WTC11 (cell line): ENCODE results near the gene HOXD13. TPM values are rescaled to one million over a fixed set of nuclear protein-coding genes. Genes with fewer than 3 reads are reported as not detected.

Experiments
- ATAC-seq: fragments of 200-7000 bp; cut with Tn5 transposase; 2 replicates; pipeline ENCODE4 v1.10.0; 2021; ENCODE audit warnings: mild to moderate bottlenecking, moderate library complexity
- CTCF ChIA-PET: fragments of 300-600 bp; sonication (Branson Sonifier 250); formaldehyde crosslinking; loops from one replicate; lab custom pipeline; 2021; ENCODE audit warnings: antibody characterized with exemption; lab: Charles Lee
- POLR2A ChIA-PET: fragments of 350-600 bp; sonication (Branson Sonifier 250); formaldehyde crosslinking; loops from one replicate; lab custom pipeline; 2021; ENCODE audit warnings: antibody characterized with exemption; lab: Charles Lee
- DNase-seq: peaks from one replicate; pipeline ENCODE4 v3.0.0; 2021; ENCODE audit warnings: low spot score
- H3K27ac Mint-ChIP-seq: 2 replicates; pipeline ENCODE4 v1.8.0; 2021; ENCODE audit warnings: mixed read lengths
- H3K27me3 Mint-ChIP-seq: 2 replicates; pipeline ENCODE4 v1.8.0; 2021; ENCODE audit warnings: low read depth, mild to moderate bottlenecking, moderate library complexity, mixed read lengths
- H3K36me3 Mint-ChIP-seq: 2 replicates; pipeline ENCODE4 v1.8.0; 2021; ENCODE audit warnings: mixed read lengths
- H3K4me1 Mint-ChIP-seq: 2 replicates; pipeline ENCODE4 v1.8.0; 2022; ENCODE audit warnings: mixed read lengths
- H3K4me3 Mint-ChIP-seq: 2 replicates; pipeline ENCODE4 v1.8.0; 2021; ENCODE audit warnings: mild to moderate bottlenecking, moderate library complexity, mixed read lengths
- H3K9me3 Mint-ChIP-seq: 2 replicates; pipeline ENCODE4 v1.8.0; 2021; ENCODE audit warnings: mixed read lengths
- CREM ChIP-seq: sonication (generic); formaldehyde crosslinking; IDR thresholded peaks from 2 replicates; pipeline ENCODE4 v1.8.1; 2022; ENCODE audit warnings: mild to moderate bottlenecking, missing genetic modification reagents, moderate library complexity
- ETV6 ChIP-seq: sonication (generic); formaldehyde crosslinking; IDR thresholded peaks from 2 replicates; pipeline ENCODE4 v1.8.1; 2022; ENCODE audit warnings: mild to moderate bottlenecking, missing genetic modification reagents
- GTF2I ChIP-seq: fragments of 250-450 bp; sonication (Bioruptor Pico); conservative IDR thresholded peaks from 2 replicates; pipeline ENCODE4 v1.4.0; 2021; ENCODE audit warnings: mild to moderate bottlenecking
- NFYB ChIP-seq: sonication (generic); formaldehyde crosslinking; conservative IDR thresholded peaks from 2 replicates; pipeline ENCODE4 v1.8.0; 2022; ENCODE audit warnings: low read depth, missing genetic modification reagents
- TP53 ChIP-seq: sonication (generic); formaldehyde crosslinking; IDR thresholded peaks from 2 replicates; pipeline ENCODE4 v1.8.1; 2023; ENCODE audit warnings: mild to moderate bottlenecking, missing genetic modification reagents
- ZNF121 ChIP-seq: sonication (generic); formaldehyde crosslinking; IDR thresholded peaks from 2 replicates; pipeline ENCODE4 v1.8.0; 2023; ENCODE audit warnings: missing genetic modification reagents
- ZNF219 ChIP-seq: sonication (generic); formaldehyde crosslinking; IDR thresholded peaks from 2 replicates; pipeline ENCODE4 v1.8.0; 2023; ENCODE audit warnings: missing genetic modification reagents, mild to moderate bottlenecking, borderline replicate concordance
- ZNF317 ChIP-seq: sonication (generic); formaldehyde crosslinking; IDR thresholded peaks from 2 replicates; pipeline ENCODE4 v1.8.1; 2023; ENCODE audit warnings: low read depth, mild to moderate bottlenecking, moderate library complexity, missing genetic modification reagents, borderline replicate concordance
- total RNA-seq: library from RNA; stranded (reverse); gene quantifications from 3 replicates; pipeline ENCODE4 v1.2.3, GENCODE V29; 2021
- TF ChIP-seq, protein P1 (sequence below): sonication (generic); formaldehyde crosslinking; IDR thresholded peaks from 2 replicates; pipeline ENCODE4 v1.8.1; 2023; ENCODE audit warnings: mild to moderate bottlenecking, missing genetic modification reagents, borderline replicate concordance
- TF ChIP-seq, protein P2 (sequence below): sonication (generic); formaldehyde crosslinking; conservative IDR thresholded peaks from 2 replicates; pipeline ENCODE4 v1.8.1; 2023; ENCODE audit warnings: mild to moderate bottlenecking, low read depth, missing genetic modification reagents, moderate library complexity
- TF ChIP-seq, protein P3 (sequence below): fragments of 250-450 bp; sonication (Bioruptor Pico); IDR thresholded peaks from 2 replicates; pipeline ENCODE4 v2.1.2; 2022; ENCODE audit warnings: mild to moderate bottlenecking, moderate library complexity
- TF ChIP-seq, protein P4 (sequence below): sonication (generic); formaldehyde crosslinking; IDR thresholded peaks from 2 replicates; pipeline ENCODE4 v1.8.1; 2023; ENCODE audit warnings: mild to moderate bottlenecking, missing genetic modification reagents, moderate library complexity
- TF ChIP-seq, protein P5 (sequence below): fragments of 200-600 bp; IDR thresholded peaks from 2 replicates; pipeline ENCODE4 v1.8.0; 2022; ENCODE audit warnings: antibody characterized with exemption

Gene HOXD13
- total RNA-seq, 1 experiment from 2014 or later, result not detected

DNA sequence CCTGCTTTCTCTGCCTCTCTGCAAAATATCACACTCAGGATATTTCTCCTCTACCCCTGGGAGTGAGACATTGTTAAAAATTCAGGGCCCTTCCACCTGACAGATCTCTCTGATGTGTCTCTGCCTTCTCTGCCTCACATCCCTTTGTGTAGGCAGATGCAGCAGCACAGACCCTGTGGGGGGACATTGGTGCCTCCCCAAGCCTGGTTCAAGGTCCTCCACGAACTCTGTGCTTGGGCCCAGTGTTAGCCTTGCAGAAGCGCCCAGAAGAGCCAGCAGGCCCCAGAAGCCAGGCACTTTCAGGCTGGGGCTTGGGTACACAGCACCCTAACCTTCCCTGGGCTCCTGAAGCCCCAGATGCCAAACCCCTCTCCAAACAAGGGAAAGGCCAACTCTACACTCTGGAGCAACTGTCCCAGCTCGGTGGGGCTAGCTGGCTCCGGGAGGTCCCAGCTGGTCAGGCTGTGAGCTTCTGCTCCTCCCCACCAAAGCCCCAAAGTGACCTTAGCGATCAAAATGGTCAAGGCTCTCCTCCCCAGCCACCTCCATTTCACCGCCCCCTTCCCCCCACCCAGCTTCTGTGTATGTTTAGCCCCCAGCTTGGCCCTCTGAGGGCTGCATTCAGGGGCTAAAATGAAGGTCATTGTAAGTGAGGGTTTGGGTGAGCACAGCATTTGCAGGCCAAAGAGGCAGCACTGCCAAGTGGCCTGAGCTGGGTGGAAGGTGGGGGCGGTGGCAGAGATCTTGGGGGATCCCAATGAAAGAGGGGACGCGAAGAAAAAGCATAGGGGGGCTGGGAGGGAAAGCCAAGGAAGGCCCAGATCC is 32.6 kb downstream of the HOXD13 start (continued):
- TF ChIP-seq, protein P1, sequence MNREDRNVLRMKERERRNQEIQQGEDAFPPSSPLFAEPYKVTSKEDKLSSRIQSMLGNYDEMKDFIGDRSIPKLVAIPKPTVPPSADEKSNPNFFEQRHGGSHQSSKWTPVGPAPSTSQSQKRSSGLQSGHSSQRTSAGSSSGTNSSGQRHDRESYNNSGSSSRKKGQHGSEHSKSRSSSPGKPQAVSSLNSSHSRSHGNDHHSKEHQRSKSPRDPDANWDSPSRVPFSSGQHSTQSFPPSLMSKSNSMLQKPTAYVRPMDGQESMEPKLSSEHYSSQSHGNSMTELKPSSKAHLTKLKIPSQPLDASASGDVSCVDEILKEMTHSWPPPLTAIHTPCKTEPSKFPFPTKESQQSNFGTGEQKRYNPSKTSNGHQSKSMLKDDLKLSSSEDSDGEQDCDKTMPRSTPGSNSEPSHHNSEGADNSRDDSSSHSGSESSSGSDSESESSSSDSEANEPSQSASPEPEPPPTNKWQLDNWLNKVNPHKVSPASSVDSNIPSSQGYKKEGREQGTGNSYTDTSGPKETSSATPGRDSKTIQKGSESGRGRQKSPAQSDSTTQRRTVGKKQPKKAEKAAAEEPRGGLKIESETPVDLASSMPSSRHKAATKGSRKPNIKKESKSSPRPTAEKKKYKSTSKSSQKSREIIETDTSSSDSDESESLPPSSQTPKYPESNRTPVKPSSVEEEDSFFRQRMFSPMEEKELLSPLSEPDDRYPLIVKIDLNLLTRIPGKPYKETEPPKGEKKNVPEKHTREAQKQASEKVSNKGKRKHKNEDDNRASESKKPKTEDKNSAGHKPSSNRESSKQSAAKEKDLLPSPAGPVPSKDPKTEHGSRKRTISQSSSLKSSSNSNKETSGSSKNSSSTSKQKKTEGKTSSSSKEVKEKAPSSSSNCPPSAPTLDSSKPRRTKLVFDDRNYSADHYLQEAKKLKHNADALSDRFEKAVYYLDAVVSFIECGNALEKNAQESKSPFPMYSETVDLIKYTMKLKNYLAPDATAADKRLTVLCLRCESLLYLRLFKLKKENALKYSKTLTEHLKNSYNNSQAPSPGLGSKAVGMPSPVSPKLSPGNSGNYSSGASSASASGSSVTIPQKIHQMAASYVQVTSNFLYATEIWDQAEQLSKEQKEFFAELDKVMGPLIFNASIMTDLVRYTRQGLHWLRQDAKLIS (CRISPR knock-in tag), result no peak
- TF ChIP-seq ZNF219 (CRISPR knock-in tag), result no peak
- TF ChIP-seq, protein P2, sequence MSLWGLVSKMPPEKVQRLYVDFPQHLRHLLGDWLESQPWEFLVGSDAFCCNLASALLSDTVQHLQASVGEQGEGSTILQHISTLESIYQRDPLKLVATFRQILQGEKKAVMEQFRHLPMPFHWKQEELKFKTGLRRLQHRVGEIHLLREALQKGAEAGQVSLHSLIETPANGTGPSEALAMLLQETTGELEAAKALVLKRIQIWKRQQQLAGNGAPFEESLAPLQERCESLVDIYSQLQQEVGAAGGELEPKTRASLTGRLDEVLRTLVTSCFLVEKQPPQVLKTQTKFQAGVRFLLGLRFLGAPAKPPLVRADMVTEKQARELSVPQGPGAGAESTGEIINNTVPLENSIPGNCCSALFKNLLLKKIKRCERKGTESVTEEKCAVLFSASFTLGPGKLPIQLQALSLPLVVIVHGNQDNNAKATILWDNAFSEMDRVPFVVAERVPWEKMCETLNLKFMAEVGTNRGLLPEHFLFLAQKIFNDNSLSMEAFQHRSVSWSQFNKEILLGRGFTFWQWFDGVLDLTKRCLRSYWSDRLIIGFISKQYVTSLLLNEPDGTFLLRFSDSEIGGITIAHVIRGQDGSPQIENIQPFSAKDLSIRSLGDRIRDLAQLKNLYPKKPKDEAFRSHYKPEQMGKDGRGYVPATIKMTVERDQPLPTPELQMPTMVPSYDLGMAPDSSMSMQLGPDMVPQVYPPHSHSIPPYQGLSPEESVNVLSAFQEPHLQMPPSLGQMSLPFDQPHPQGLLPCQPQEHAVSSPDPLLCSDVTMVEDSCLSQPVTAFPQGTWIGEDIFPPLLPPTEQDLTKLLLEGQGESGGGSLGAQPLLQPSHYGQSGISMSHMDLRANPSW (CRISPR knock-in tag), result no peak
- TF ChIP-seq NFYB (CRISPR knock-in tag), result no peak
- no peak for TF ChIP-seq ETV6
- no peak for TF ChIP-seq ZNF121 (CRISPR knock-in tag)

DNA sequence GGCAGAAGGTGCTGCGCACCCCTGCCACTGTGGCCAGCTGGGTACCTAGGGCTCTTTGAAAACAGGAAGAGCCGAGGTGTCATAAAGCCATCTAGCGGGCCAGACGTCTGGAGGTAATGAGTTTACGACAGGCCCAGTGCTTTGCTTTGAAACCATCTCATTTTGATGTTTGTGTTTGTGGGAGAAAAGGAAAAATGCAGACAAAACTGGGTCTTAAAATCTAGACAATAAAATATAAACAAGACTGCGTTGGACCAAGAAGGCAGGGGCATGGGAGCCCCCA is 33.2 kb downstream of the HOXD13 start:
- no peak for ATAC-seq
- TF ChIP-seq ZNF317 (CRISPR knock-in tag), result no peak
- TF ChIP-seq NFYB (CRISPR knock-in tag), result no peak
- TF ChIP-seq, protein P3, sequence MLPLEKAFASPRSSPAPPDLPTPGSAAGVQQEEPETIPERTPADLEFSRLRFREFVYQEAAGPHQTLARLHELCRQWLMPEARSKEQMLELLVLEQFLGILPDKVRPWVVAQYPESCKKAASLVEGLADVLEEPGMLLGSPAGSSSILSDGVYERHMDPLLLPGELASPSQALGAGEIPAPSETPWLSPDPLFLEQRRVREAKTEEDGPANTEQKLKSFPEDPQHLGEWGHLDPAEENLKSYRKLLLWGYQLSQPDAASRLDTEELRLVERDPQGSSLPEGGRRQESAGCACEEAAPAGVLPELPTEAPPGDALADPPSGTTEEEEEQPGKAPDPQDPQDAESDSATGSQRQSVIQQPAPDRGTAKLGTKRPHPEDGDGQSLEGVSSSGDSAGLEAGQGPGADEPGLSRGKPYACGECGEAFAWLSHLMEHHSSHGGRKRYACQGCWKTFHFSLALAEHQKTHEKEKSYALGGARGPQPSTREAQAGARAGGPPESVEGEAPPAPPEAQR (CRISPR knock-in tag), result no peak
- TF ChIP-seq, protein P4, sequence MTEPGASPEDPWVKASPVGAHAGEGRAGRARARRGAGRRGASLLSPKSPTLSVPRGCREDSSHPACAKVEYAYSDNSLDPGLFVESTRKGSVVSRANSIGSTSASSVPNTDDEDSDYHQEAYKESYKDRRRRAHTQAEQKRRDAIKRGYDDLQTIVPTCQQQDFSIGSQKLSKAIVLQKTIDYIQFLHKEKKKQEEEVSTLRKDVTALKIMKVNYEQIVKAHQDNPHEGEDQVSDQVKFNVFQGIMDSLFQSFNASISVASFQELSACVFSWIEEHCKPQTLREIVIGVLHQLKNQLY (CRISPR knock-in tag), result no peak
- no peak for TF ChIP-seq GTF2I
- no peak for TF ChIP-seq TP53 (CRISPR knock-in tag)
- TF ChIP-seq, all 79 proteins: peak for 0
- CTCF ChIA-PET, result interaction anchor here (0.6 to 2.1 kb wide), 5 partner anchors 14 to 522 kb away, joined by 3 to 14 read pairs (median 4); no protein-coding TSS in a partner anchor
- DNase-seq, result no peak
- H3K27ac Mint-ChIP-seq, result no peak overlapping the region
- no peaks in the 10 kb centered on the region for H3K9me3 Mint-ChIP-seq
- H3K27me3 Mint-ChIP-seq, result peaks cover 98% of the 10 kb centered on the region
- POLR2A ChIA-PET, result interaction anchor here (0.7 kb wide), 1 partner anchor 512 kb away, joined by 6 read pairs; no protein-coding TSS in a partner anchor
- H3K4me3 Mint-ChIP-seq, result no peak overlapping the region
- peaks cover 2% of the 10 kb centered on the region; the same call in 1 of the 2 replicates for H3K36me3 Mint-ChIP-seq
- peaks cover 21% of the 10 kb centered on the region for H3K4me1 Mint-ChIP-seq

DNA sequence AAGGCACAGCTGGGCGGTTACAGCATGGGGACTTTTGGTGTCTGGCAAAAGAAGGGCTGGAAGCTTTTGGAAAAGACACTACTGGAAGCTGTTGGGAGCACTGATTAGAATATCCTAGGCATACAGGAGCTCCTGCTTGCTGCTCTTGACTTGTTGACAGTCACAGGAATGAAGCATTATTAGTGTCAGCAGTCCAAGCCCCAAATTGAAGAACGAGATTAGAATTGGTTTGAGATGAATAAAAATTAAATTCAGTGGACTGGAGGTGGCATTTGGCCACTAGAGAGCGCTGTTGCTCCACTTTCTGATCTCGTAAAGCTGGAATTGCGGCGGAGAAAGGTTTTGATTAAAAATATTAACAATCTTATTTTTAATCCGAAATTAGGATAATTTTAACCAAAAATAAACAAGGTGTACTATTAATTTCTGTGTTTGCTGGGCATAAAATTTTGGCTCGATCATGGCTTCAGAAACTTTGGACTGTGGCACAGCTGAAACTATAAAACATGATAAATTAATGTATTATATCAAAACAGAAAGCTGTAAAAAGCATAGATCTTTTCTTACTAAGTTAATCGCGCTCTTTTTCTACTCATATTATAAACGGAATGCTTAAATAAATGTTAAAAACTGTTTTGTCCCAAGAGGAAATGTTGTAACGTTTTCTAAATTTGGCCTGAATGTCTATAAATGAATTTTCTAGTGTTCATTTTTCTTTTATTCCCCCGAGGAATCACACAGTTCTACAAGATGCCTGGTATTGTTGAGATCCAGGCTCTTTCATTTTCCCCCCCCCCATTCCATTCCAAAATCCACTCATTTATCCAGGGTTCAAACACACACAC is 34.6 kb downstream of the HOXD13 start:
- TF ChIP-seq CREM (CRISPR knock-in tag), result no peak
- TF ChIP-seq, protein P5, sequence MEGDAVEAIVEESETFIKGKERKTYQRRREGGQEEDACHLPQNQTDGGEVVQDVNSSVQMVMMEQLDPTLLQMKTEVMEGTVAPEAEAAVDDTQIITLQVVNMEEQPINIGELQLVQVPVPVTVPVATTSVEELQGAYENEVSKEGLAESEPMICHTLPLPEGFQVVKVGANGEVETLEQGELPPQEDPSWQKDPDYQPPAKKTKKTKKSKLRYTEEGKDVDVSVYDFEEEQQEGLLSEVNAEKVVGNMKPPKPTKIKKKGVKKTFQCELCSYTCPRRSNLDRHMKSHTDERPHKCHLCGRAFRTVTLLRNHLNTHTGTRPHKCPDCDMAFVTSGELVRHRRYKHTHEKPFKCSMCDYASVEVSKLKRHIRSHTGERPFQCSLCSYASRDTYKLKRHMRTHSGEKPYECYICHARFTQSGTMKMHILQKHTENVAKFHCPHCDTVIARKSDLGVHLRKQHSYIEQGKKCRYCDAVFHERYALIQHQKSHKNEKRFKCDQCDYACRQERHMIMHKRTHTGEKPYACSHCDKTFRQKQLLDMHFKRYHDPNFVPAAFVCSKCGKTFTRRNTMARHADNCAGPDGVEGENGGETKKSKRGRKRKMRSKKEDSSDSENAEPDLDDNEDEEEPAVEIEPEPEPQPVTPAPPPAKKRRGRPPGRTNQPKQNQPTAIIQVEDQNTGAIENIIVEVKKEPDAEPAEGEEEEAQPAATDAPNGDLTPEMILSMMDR, result peak; percentile 82
- H3K27ac Mint-ChIP-seq, result no peak overlapping the region
- ChIA-PET POLR2A (no interaction called here), CTCF (interaction anchor here (0.6 to 3.2 kb wide), 17 partner anchors 9 to 1034 kb away, joined by 3 to 21 read pairs (median 4); no protein-coding TSS in a partner anchor)
- peaks cover 2% of the 10 kb centered on the region; the same call in 1 of the 2 replicates for H3K36me3 Mint-ChIP-seq
- H3K9me3 Mint-ChIP-seq, result no peaks in the 10 kb centered on the region
- no peak overlapping the region for H3K4me3 Mint-ChIP-seq
- ATAC-seq (no peak), DNase-seq (peak; percentile 69)
- peaks cover 23% of the 10 kb centered on the region for H3K4me1 Mint-ChIP-seq
- peaks cover 98% of the 10 kb centered on the region for H3K27me3 Mint-ChIP-seq
